Progenitor cell of endocrine pancreas (in vitro differentiated cells): Measurements from ENCODE around the gene PAFAH1B1. TPM values are rescaled to one million over a fixed set of nuclear protein-coding genes. Genes with fewer than 3 reads are reported as not detected.
A peak's percentile ranks its signal among the peaks of the same experiment; 100 is the strongest.
"Not testable (repeated sequence)": the region's sequence is repeated elsewhere in the genome, so short reads cannot be mapped to it uniquely, and the experiment has no call there.

Experiments used
- DNase-seq: peaks from one replicate; pipeline ENCODE4 v3.0.0; 2021; ENCODE audit warnings: low spot score; ENCODE audit not compliant: unreplicated experiment
- H3K27ac Mint-ChIP-seq: 2 replicates; pipeline ENCODE4 v1.8.0; 2021; ENCODE audit warnings: mild to moderate bottlenecking, moderate library complexity, mixed read lengths
- H3K27me3 Mint-ChIP-seq: 2 replicates; pipeline ENCODE4 v1.8.0; 2021; ENCODE audit warnings: mixed read lengths
- H3K36me3 Mint-ChIP-seq: 2 replicates; pipeline ENCODE4 v1.8.0; 2022; ENCODE audit warnings: mixed read lengths; ENCODE audit not compliant: insufficient read depth
- H3K4me1 Mint-ChIP-seq: 2 replicates; pipeline ENCODE4 v1.8.0; 2021; ENCODE audit warnings: low read depth, mixed read lengths
- H3K4me3 Mint-ChIP-seq: 2 replicates; pipeline ENCODE4 v1.8.0; 2021; ENCODE audit warnings: low read depth, mild to moderate bottlenecking, moderate library complexity, mixed read lengths
- H3K9me3 Mint-ChIP-seq: 2 replicates; pipeline ENCODE4 v1.8.0; 2021; ENCODE audit warnings: low read depth, mixed read lengths
- CTCF ChIP-seq: fragments of 200-600 bp; sonication (generic); IDR thresholded peaks from one replicate; pipeline ENCODE4 v1.5.0; 2021; ENCODE audit warnings: antibody characterized with exemption, mild to moderate bottlenecking; ENCODE audit not compliant: unreplicated experiment
- total RNA-seq: library from RNA; stranded (reverse); gene quantifications from 2 replicates; pipeline ENCODE4 v1.2.1, GENCODE V29; 2021

PAFAH1B1 gene
- total RNA-seq, 1 donor from 2014 or later: 140 TPM

- no peak for DNase-seq
- Mint-ChIP-seq H3K27me3 (no peaks in the 10 kb centered on the region), H3K36me3 (peaks cover 19% of the 10 kb centered on the region), H3K9me3 (no peaks in the 10 kb centered on the region), H3K4me1 (no peaks in the 10 kb centered on the region), H3K27ac (no peak overlapping the region), H3K4me3 (no peak overlapping the region)
- no peak for TF ChIP-seq CTCF
Measured at GRCh38 chr17:2644971-2645370, 51.5 kb downstream of the PAFAH1B1 start.

- no peaks in the 10 kb centered on the region for H3K4me1 Mint-ChIP-seq
- no peak overlapping the region for H3K27ac Mint-ChIP-seq
- no peak for TF ChIP-seq CTCF
- no peak overlapping the region for H3K4me3 Mint-ChIP-seq
- no peaks in the 10 kb centered on the region for H3K27me3 Mint-ChIP-seq
- H3K36me3 Mint-ChIP-seq: peaks cover 31% of the 10 kb centered on the region
- H3K9me3 Mint-ChIP-seq: no peaks in the 10 kb centered on the region
- no peak for DNase-seq
Measured at GRCh38 chr17:2647957-2648356, 54.5 kb downstream of the PAFAH1B1 start.

- Mint-ChIP-seq H3K36me3 (peaks cover 31% of the 10 kb centered on the region), H3K9me3 (no peaks in the 10 kb centered on the region), H3K27ac (no peak overlapping the region), H3K4me1 (no peaks in the 10 kb centered on the region), H3K4me3 (no peak overlapping the region), H3K27me3 (no peaks in the 10 kb centered on the region)
- DNase-seq: no peak
- no peak for TF ChIP-seq CTCF
Measured at GRCh38 chr17:2649191-2649590, 55.7 kb downstream of the PAFAH1B1 start.

GRCh38 chr17:2652911-2653310, 59.5 kb downstream of the PAFAH1B1 start:
- not testable (repeated sequence) for H3K4me3 Mint-ChIP-seq, H3K27ac Mint-ChIP-seq, H3K9me3 Mint-ChIP-seq, H3K27me3 Mint-ChIP-seq, DNase-seq
- peaks cover 11% of the 10 kb centered on the region for H3K4me1 Mint-ChIP-seq
- peaks cover 31% of the 10 kb centered on the region for H3K36me3 Mint-ChIP-seq

GRCh38 chr17:2655546-2655945, 62.1 kb downstream of the PAFAH1B1 start:
- Mint-ChIP-seq H3K36me3 (peaks cover 28% of the 10 kb centered on the region), H3K9me3 (no peaks in the 10 kb centered on the region), H3K27ac (no peak overlapping the region), H3K4me3 (no peak overlapping the region), H3K4me1 (peaks cover 19% of the 10 kb centered on the region), H3K27me3 (no peaks in the 10 kb centered on the region)
- no peak for TF ChIP-seq CTCF
- DNase-seq: no peak

- Mint-ChIP-seq H3K27ac (peak overlapping the region; percentile 9), H3K4me1 (peaks cover 19% of the 10 kb centered on the region), H3K27me3 (no peaks in the 10 kb centered on the region), H3K36me3 (peaks cover 29% of the 10 kb centered on the region), H3K9me3 (peaks cover 3% of the 10 kb centered on the region), H3K4me3 (no peak overlapping the region)
- TF ChIP-seq CTCF: no peak
- no peak for DNase-seq
Measured at GRCh38 chr17:2656283-2656682, 62.8 kb downstream of the PAFAH1B1 start.

- H3K9me3 Mint-ChIP-seq, DNase-seq, H3K27ac Mint-ChIP-seq, H3K4me3 Mint-ChIP-seq, H3K27me3 Mint-ChIP-seq: not testable (repeated sequence)
- Mint-ChIP-seq H3K36me3 (peaks cover 12% of the 10 kb centered on the region), H3K4me1 (peaks cover 19% of the 10 kb centered on the region)
Measured at GRCh38 chr17:2659337-2659736, 65.9 kb downstream of the PAFAH1B1 start.

- Mint-ChIP-seq H3K36me3 (peaks cover 12% of the 10 kb centered on the region), H3K4me1 (peaks cover 19% of the 10 kb centered on the region)
- not testable (repeated sequence) for H3K27ac Mint-ChIP-seq, H3K27me3 Mint-ChIP-seq, DNase-seq, H3K9me3 Mint-ChIP-seq, H3K4me3 Mint-ChIP-seq
Measured at GRCh38 chr17:2660410-2660809, 67.0 kb downstream of the PAFAH1B1 start.
